HG02642 (cell line): ENCODE data around the gene NAIP.
"Not testable (repeated sequence)": the region's sequence is repeated elsewhere in the genome, so short reads cannot be mapped to it uniquely, and the experiment has no call there.

Experiments used
- ATAC-seq: cut with Tn5 transposase; IDR thresholded peaks from one replicate; pipeline ENCODE4 v1.9.1; 2021; ENCODE audit warnings: mild to moderate bottlenecking; ENCODE audit not compliant: unreplicated experiment, poor library complexity

NAIP gene

GRCh38 chr5:71025289-71025953 is at the start of gene NAIP:
Gene NAIP, minus strand, starts transcription at chr5:71025339. Its CDS starts 12,424 bp downstream, at chr5:71012915.
- not testable (repeated sequence) for ATAC-seq

- ATAC-seq = peak; percentile 98
Measured at GRCh38 chr5:71067262-71067928, 42.3 kb upstream of the NAIP start, which contains the start of gene GTF2H2. Gene GTF2H2, minus strand, starts transcription at chr5:71067676. Its CDS starts 4,913 bp downstream, at chr5:71062763.

GRCh38 chr5:71061322-71061721 is 36.2 kb upstream of the NAIP start:
- not testable (repeated sequence) for ATAC-seq

GRCh38 chr5:71059426-71059825 is 34.3 kb upstream of the NAIP start:
- not testable (repeated sequence) for ATAC-seq

GRCh38 chr5:71044808-71045207 is 19.7 kb upstream of the NAIP start:
- ATAC-seq = not testable (repeated sequence)

- ATAC-seq = not testable (repeated sequence)
Measured at GRCh38 chr5:71044128-71044527, 19.0 kb upstream of the NAIP start.

- not testable (repeated sequence) for ATAC-seq
Measured at GRCh38 chr5:71031046-71031776, 6.1 kb upstream of the NAIP start.

- not testable (repeated sequence) for ATAC-seq
Measured at GRCh38 chr5:71020643-71021042, 4.5 kb downstream of the NAIP start.

GRCh38 chr5:71018376-71019005 is 6.6 kb downstream of the NAIP start:
- not testable (repeated sequence) for ATAC-seq

- no peak for ATAC-seq
Measured at GRCh38 chr5:71014176-71014575, 11.0 kb downstream of the NAIP start.

GRCh38 chr5:71013575-71013974 is 11.6 kb downstream of the NAIP start:
- ATAC-seq = no peak

- ATAC-seq = no peak
Measured at GRCh38 chr5:71011194-71011792, 13.8 kb downstream of the NAIP start.

- ATAC-seq = not testable (repeated sequence)
Measured at GRCh38 chr5:71006983-71007382, 18.2 kb downstream of the NAIP start.

GRCh38 chr5:70984882-70985281 is 40.3 kb downstream of the NAIP start:
- ATAC-seq = not testable (repeated sequence)

- ATAC-seq = not testable (repeated sequence)
Measured at GRCh38 chr5:70967220-70967619, 57.9 kb downstream of the NAIP start.

GRCh38 chr5:70964531-70964930 is 60.6 kb downstream of the NAIP start:
- ATAC-seq = not testable (repeated sequence)

- ATAC-seq = not testable (repeated sequence)
Measured at GRCh38 chr5:70953068-70953467, 72.1 kb downstream of the NAIP start.

- ATAC-seq = not testable (repeated sequence)
Measured at GRCh38 chr5:70932560-70932959, 92.6 kb downstream of the NAIP start.

GRCh38 chr5:70931709-70932368 is 93.3 kb downstream of the NAIP start:
- ATAC-seq = not testable (repeated sequence)

- ATAC-seq = not testable (repeated sequence)
Measured at GRCh38 chr5:70925211-70925562, 100.0 kb downstream of the NAIP start.
